ENCODE results near the gene MUC2. TPM values are rescaled to one million over a fixed set of nuclear protein-coding genes. Genes with fewer than 3 reads are reported as not detected.

The MUC2 gene
- total RNA-seq, 1 donor from 2014 or later, result not detected

DNA sequence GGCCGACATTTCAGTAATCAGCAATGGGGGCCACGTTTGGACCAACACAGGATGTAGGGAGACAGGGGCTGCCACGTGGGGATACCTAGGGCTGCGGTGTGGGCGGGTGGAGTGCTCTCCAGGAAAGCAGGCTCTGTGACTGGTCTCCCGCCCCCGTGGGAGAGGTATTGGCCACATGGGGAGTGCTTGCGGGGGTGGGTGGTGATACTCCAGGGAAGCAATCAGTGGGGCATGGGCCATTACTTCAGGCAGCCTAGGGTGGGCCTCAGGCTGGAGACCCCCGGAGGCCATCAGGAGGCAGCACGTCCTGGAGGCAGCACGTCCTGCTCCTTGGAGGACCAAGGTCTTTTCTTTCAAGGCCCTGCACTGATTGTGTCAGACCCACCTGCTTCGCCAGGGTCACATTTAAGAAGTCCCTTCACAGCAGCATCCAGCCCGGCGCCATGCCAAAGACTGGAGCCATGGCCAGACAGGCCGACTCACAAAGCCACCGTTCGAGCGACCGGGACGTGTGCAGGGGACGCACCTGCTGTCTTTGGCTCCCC is 3.0 kb upstream of the MUC2 start:
- no peak for DNase-seq (ENCODE audit: low read depth, low spot score)

GRCh38 chr11:1072116-1072820 is 2.4 kb upstream of the MUC2 start:
- DNase-seq (ENCODE audit: low read depth, low spot score), result peak; percentile 8

- no peak for DNase-seq (ENCODE audit: low read depth, low spot score)
These were observed 1.8 kb upstream of the MUC2 start for GRCh38 chr11:1072821-1073231.

DNA sequence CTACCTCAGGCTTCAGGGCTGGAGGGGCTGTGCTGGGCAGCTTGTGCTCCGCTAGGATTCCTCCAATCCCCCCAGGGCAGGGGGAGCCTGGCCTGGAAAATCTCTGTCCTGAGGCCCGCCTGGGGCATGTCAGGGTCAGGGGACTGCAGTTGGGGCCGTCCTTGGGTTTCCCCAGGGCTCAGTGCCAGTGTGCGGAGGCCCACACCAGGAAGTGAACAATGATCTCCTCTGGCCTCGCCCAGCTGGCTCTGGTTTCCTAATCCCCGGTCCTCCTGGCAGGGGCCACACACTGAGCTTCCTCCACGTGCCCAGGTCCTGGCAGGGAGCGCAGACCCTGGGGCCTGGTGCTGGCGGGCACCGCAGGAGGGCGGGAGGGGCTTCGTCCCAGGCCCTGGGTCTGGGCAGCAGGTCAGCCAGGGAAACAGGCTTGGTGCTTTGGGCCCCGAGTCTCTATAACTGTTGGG is 1.4 kb upstream of the MUC2 start:
- peak; percentile 27 for DNase-seq (ENCODE audit: low read depth, low spot score)

- DNase-seq (ENCODE audit: low read depth, low spot score), result no peak
These were observed 827 bp upstream of the MUC2 start for GRCh38 chr11:1073851-1074243.

- no peak for DNase-seq (ENCODE audit: low read depth, low spot score)
These were observed 752 bp downstream of the MUC2 start for GRCh38 chr11:1075341-1075911.

DNA sequence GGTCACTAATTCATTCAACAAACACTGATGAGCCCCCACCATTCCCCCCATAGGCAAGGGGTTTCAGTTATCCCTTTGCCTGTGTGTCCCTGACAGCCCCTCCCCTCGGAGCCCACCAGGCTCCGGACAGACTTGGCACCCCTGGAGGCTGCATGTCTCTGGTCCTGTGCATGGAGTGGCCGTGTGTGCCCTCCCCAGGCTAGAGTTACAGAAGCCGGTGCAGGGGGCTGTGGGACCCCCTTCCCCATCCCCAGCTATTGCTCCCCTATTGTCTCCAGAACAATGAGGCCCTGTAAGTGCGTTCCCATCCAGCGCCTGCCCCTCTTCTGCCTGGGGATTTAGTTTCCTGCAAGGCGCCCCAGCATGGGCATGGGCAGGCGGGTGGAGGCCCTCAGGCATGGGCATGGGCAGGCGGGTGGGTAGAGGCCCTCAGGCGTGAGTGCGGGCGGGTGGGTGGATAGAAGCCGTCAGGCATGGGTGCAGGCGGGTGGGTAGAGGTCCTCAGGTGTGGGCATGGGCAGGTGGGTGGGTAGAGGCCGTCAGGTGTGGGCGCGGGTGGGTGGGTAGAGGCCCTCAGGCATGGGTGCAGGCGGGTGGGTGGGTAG is 1.5 kb downstream of the MUC2 start:
- no peak for DNase-seq (ENCODE audit: low read depth, low spot score)

DNA sequence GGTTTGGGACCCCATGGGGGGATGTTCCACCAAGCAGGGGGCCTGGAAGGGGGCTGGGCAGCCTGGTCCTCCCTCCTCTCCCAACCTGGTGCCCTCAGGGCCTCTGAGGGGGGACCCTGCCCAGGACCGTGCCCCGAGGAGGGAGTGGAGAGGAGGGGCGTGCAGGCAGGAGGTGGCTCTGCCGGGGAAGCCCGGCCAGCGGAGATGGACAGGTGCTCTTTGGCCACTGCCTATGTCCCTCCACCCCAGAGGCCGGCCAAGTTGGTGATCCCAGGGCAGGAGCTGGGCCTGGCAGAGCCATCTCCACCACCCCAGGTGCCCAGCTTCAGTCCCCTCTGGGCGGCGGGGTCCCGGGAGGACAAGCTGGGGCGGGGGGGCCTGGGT is 2.4 kb downstream of the MUC2 start:
- DNase-seq (ENCODE audit: low read depth, low spot score), result no peak

GRCh38 chr11:1077417-1078119 is 2.9 kb downstream of the MUC2 start:
- no peak for DNase-seq (ENCODE audit: low read depth, low spot score)

- DNase-seq (ENCODE audit: low read depth, low spot score), result no peak
These were observed 3.5 kb downstream of the MUC2 start for GRCh38 chr11:1078191-1078601.

DNA sequence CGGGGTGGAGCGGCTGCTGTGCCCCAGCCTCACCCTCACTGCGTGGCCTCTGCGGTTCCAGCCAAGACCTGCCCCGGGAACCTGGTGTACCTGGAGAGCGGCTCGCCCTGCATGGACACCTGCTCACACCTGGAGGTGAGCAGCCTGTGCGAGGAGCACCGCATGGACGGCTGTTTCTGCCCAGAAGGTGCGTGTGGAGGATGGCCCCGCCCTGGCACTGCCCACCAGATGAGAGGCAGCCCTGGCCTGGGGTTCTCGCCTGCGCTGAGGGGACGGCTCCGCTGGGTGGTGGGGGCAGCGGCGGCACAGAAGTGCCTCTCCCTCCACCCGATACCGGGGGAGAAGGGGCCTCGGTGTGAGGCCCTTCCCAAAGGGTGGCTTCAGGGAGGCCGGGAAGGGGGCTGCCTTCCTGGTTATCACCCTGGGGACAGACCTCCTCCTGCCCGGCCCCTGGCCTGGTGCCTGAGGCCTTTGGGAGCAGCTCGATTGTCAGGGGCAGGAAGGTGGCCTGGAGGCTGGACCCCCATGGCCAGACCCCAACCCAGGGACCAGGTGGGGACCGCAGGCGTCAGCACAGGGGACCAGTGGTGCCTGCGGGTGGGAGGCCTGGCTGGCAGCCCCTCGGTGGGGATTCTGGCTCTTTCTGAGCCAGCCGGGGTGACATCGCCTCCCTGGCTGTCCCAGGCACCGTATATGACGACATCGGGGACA is 7.1 kb downstream of the MUC2 start:
- no peak for DNase-seq (ENCODE audit: low read depth, low spot score)

- DNase-seq (ENCODE audit: low read depth, low spot score), result no peak
These were observed 7.7 kb downstream of the MUC2 start for GRCh38 chr11:1082346-1082727.

GRCh38 chr11:1082728-1083620 is 8.3 kb downstream of the MUC2 start:
- DNase-seq (ENCODE audit: low read depth, low spot score), result no peak

GRCh38 chr11:1083621-1084551 is 9.2 kb downstream of the MUC2 start:
- DNase-seq (ENCODE audit: low read depth, low spot score), result no peak

GRCh38 chr11:1084561-1085439 is 10.1 kb downstream of the MUC2 start:
- DNase-seq (ENCODE audit: low read depth, low spot score), result no peak

DNA sequence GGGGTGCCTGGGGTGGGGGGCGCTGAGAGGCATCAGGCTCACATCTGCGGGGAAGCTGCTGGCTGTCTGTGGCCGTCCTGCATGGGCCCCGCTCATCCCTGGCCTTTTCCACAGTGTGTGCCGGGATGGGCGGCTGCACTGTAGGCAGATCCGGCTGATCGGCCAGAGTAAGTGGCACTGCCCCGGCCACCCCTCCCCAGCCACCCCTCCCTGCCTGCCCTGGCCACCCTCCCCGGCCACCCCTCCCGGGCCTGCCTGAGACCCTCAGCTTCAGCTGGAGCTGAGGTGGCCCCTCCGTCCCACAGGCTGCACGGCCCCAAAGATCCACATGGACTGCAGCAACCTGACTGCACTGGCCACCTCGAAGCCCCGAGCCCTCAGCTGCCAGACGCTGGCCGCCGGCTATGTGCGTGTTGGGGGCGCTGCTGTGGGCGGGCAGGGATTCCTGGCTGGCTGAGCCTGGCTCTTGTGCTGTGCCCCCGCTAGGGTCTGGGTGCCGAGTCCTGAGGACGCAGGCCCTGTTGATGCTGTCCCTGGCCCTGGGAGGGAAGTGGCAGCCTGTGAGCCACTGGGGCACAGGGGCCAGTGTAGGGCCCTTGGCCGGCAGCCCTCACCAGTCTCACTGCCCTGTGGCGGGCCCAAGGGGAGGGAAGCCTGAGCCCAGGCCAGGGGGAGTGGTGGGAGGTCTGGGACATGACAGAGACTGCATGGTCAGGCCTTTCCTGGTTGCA is 10.9 kb downstream of the MUC2 start:
- DNase-seq (ENCODE audit: low read depth, low spot score), result no peak
